Right lobe of liver (tissue), 6 donors: ENCODE data around the gene PPP3R1. TPM values are rescaled to one million over a fixed set of nuclear protein-coding genes. Genes with fewer than 3 reads are reported as not detected.

ENCODE experiments used
- ATAC-seq, 4 donors: fragments of 200-7000 bp; cut with Tn5 transposase; one replicate each; pipeline ENCODE4 v1.9.1; 2020; ENCODE audit warnings: mild to moderate bottlenecking in 4 of 4, moderate library complexity in 4 of 4
- DNase-seq, 3 donors: peaks; one replicate each; pipeline ENCODE4 v3.0.0-alpha.2; 2020
- H3K27ac ChIP-seq, 3 donors: fragments of 200-600 bp; one replicate each; pipeline ENCODE4 v1.8.0; 2022
- H3K27me3 ChIP-seq, 2 donors: fragments of 200-600 bp; one replicate each; pipeline ENCODE4 v1.8.0; 2022
- H3K36me3 ChIP-seq, 4 donors: fragments of 200-600 bp; sonication (generic) in 1 of 4; one replicate each; pipeline versions ENCODE4 v1.5.1 to v1.8.0; 2017 to 2022; ENCODE audit warnings: control low read depth in 1 of 4
- H3K4me1 ChIP-seq, 4 donors: fragments of 200-600 bp; sonication (generic) in 1 of 4; one replicate each; pipeline versions ENCODE4 v1.5.1 to v1.8.0; 2017 to 2022; ENCODE audit warnings: control low read depth in 1 of 4
- H3K4me3 ChIP-seq, 3 donors: fragments of 200-600 bp; one replicate each; pipeline ENCODE4 v1.8.0; 2022
- H3K9me3 ChIP-seq, 4 donors: fragments of 200-600 bp; sonication (generic) in 1 of 4; one replicate each; pipeline versions ENCODE4 v1.5.1 to v1.8.0; 2017 to 2022; ENCODE audit warnings: control low read depth in 1 of 4
- POLR2A ChIP-seq: fragments of 450-650 bp; IDR thresholded peaks from one replicate; pipeline ENCODE4 v1.6.1; 2017; ENCODE audit warnings: antibody characterized with exemption, mild to moderate bottlenecking
- WGBS: methylation state at CpG from one replicate; pipeline ENCODE4 v1.1.6; 2018; ENCODE audit warnings: low coverage, low lambda C conversion rate; ENCODE audit not compliant: insufficient coverage; ENCODE audit errors: missing lambda C conversion rate; 5-methylcytosine and 5-hydroxymethylcytosine counted together
- intact Hi-C, 2 donors: fragments of 100-400 bp; cut with DNase I; formaldehyde crosslinking; loops; one replicate each; pipeline versions ENCODE4 v1.11.2 to v1.14.1; 2022
- total RNA-seq, 6 experiments: library from RNA; depleted of rRNA in 2 of 6; stranded (reverse); fragments of >200 nt in 2 of 6; fragmentation: NEBNext Ultra II Directional in 3 of 6; extraction: Animal tissue kit (Norgen Biotek cat#: 25700) in 3 of 6; gene quantifications; one replicate each; pipeline versions ENCODE4 v1.1.0 to v1.2.4, GENCODE V29; 2016 to 2023
- TF ChIP-seq, protein P1 (sequence below), 4 donors: fragments of 200-600 bp in 3 of 4; fragments of 450-650 bp in 1 of 4; IDR thresholded peaks; one replicate each; pipeline versions ENCODE4 v1.5.1 to v1.8.0; 2016 to 2022; ENCODE audit warnings: antibody characterized with exemption in 4 of 4, mild to moderate bottlenecking in 2 of 4
- donor health status: DM: no; HTN: yes; CAD: no.
- donor health status: DM: no; HTN: no; CAD: no.
- donor health status: DM: no; HTN: no; CAD: no.
- donor health status: DM: no; HTN: yes; CAD: no.
- donor health status: DM: no; HTN: yes; CAD: no.

The PPP3R1 gene
- total RNA-seq, 6 experiments from 2014 or later = 21.0 to 37.9 (median 27.2) TPM

DNA sequence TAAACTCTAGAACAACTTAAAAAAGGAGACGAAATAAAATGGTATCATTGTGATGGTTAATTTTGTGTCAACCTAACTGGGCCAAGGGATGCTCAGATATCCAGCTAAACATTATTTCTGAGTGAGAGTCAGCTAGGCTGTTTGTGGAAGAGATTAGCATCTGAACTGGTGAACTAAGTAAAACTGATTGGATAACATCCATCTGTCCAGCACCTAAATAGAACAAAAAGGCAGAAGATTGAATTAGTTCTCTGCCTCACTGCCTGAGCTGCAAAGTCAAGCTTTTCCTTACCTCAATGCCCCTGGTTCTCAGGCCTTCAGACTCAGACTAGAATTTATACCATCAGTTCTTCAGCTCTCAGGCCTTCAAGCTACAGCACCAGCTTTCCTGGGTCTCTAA, 30.0 kb downstream of the PPP3R1 start:
- intact Hi-C loops = no loop called here
- TF ChIP-seq, protein P1, sequence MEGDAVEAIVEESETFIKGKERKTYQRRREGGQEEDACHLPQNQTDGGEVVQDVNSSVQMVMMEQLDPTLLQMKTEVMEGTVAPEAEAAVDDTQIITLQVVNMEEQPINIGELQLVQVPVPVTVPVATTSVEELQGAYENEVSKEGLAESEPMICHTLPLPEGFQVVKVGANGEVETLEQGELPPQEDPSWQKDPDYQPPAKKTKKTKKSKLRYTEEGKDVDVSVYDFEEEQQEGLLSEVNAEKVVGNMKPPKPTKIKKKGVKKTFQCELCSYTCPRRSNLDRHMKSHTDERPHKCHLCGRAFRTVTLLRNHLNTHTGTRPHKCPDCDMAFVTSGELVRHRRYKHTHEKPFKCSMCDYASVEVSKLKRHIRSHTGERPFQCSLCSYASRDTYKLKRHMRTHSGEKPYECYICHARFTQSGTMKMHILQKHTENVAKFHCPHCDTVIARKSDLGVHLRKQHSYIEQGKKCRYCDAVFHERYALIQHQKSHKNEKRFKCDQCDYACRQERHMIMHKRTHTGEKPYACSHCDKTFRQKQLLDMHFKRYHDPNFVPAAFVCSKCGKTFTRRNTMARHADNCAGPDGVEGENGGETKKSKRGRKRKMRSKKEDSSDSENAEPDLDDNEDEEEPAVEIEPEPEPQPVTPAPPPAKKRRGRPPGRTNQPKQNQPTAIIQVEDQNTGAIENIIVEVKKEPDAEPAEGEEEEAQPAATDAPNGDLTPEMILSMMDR (IDR thresholded peaks at IDR 0.05) = no peak
- no peak for TF ChIP-seq POLR2A
- H3K4me1 ChIP-seq = peaks cover 0 to 58% (median 4%) of the 10 kb centered on the region in 4 donors
- H3K27me3 ChIP-seq = no peaks in the 10 kb centered on the region
- 88% methylated on average over 1 of the region's 1 CpG for WGBS
- H3K9me3 ChIP-seq = no peaks in the 10 kb centered on the region
- ATAC-seq (peak; percentile 13 to 49 (median 35)), DNase-seq (no peak)
- H3K4me3 ChIP-seq = no peak overlapping the region
- no peak overlapping the region for H3K27ac ChIP-seq
- H3K36me3 ChIP-seq = no peaks in the 10 kb centered on the region

DNA sequence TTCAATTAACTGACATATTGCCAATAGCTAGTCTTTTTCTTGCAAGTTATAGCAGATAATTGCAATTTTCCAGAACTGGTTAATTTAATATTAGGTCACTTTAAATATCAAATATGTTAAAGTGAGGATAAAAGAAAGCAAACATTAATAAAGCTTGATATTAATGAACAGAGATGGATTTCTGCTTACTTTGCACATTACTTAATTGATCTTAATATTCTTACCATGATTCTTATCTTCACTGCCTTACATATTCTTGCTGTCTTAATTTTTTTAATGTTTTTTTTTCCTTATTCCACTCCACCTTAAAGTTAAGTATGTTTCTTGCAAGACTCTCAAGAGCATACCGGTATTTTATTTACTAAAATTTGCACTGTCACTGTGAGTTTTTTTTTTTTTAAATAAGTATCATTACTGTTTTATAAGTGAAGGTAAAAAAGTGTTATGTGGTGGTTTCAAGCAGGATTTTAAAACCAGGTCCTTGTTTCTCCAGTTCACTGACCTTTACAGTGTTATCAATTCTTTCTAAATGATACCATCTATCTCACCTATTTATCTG, 33.9 kb downstream of the PPP3R1 start:
- no peaks in the 10 kb centered on the region for H3K27me3 ChIP-seq
- DNase-seq (no peak), ATAC-seq (no peak)
- intact Hi-C loops = no loop called here
- H3K36me3 ChIP-seq = peaks cover 0 to 4% (median 0%) of the 10 kb centered on the region in 4 donors
- no peaks in the 10 kb centered on the region for H3K9me3 ChIP-seq
- WGBS = 13% methylated on average over 1 of the region's 1 CpG
- H3K27ac ChIP-seq = no peak overlapping the region
- peaks cover 0 to 39% (median 0%) of the 10 kb centered on the region in 4 donors for H3K4me1 ChIP-seq
- TF ChIP-seq, protein P1 (IDR thresholded peaks at IDR 0.05) = no peak
- no peak for TF ChIP-seq POLR2A
- no peak overlapping the region for H3K4me3 ChIP-seq

DNA sequence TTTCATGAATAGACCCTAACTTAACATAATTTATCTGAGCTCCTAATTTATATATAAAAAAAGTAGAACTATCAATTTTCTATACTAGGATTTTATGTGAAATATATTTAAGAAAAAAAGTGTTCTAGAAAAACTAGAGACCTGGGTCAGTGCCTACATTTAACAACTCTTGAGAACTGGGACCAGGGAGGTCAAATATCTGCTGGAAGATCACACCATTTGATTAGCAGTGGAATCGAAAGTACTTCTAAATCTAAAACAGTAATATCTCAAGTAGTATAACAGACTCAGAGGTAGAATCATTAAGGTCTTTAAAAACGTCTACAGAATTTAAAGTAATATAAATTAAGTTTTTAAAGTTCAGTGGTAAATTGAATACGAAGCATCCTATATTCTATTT, 34.6 kb downstream of the PPP3R1 start:
- intact Hi-C loops = no loop called here
- WGBS = 19% methylated on average over 3 of the region's 3 CpGs
- ATAC-seq = peak in 2 of 4 donors; percentile 56 to 57

DNA sequence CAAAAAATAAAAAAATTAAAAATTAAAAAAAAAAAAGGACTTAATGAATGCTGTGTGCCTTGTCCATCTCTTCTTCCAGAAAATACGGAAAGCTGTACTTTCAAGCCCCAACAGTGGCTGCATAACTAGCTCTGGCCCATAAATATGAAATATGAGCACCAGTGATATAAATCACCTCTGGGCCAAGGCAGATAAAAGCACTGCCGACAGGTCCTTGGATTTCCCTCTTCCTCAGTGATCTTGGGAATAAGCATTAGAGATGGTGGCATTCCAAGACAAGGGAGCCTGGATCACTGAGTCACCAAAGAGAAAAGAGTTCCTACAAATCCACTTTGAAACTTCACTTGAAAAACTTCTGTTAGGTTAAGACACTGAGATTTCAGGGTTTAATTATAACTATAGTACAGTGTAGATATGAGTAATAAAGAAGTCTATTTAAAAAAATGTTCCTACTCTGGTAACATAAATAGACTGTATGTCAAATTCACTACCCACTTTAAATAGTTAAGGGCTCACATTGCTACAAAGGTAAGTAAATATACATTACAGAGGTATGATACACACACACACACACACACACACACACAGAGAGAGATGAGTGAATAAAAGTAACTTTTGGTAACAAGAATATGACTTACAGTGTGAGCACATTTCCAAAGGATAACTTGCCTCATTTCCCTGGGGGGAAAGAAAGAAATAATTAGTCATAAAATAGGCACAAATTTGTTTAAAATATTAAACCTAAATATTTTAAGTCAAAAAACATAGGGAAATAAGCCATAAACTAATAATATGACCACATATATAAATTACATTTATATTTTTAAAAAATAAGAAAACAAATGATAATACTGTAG, 35.6 kb downstream of the PPP3R1 start:
- 83% methylated on average over 2 of the region's 2 CpGs for WGBS
- no peak for ATAC-seq
- Histone ChIP-seq H3K27ac (no peak overlapping the region), H3K9me3 (no peaks in the 10 kb centered on the region), H3K36me3 (peaks cover 0 to 4% (median 0%) of the 10 kb centered on the region in 4 donors), H3K4me3 (no peak overlapping the region), H3K27me3 (no peaks in the 10 kb centered on the region), H3K4me1 (peaks cover 0 to 23% (median 0%) of the 10 kb centered on the region in 4 donors)
- DNase-seq = no peak
- TF ChIP-seq, protein P1 (IDR thresholded peaks at IDR 0.05) = no peak
- TF ChIP-seq POLR2A = no peak
- intact Hi-C loops = no loop called here

More for the DNA sequence above, 34.6 kb downstream of the PPP3R1 start:
- no peak overlapping the region for H3K27ac ChIP-seq
- no peaks in the 10 kb centered on the region for H3K27me3 ChIP-seq
- no peaks in the 10 kb centered on the region for H3K9me3 ChIP-seq
- H3K4me3 ChIP-seq = no peak overlapping the region
- DNase-seq = no peak
- H3K4me1 ChIP-seq = peaks cover 0 to 33% (median 0%) of the 10 kb centered on the region in 4 donors
- no peak for TF ChIP-seq POLR2A
- TF ChIP-seq, protein P1 (IDR thresholded peaks at IDR 0.05) = no peak
- H3K36me3 ChIP-seq = peaks cover 0 to 4% (median 0%) of the 10 kb centered on the region in 4 donors
